CD4-positive, alpha-beta T cell (primary cell): ENCODE data around the gene GPS1. TPM values are rescaled to one million over a fixed set of nuclear protein-coding genes. Genes with fewer than 3 reads are reported as not detected.

Experiments used
- ATAC-seq: fragments of 200-7000 bp; cut with Tn5 transposase; one replicate; pipeline ENCODE4 v1.10.0; 2022; ENCODE audit warnings: mild to moderate bottlenecking; ENCODE audit not compliant: poor library complexity
- CTCF ChIA-PET: fragments of 350-600 bp; sonication (Branson Sonifier 250); formaldehyde crosslinking; loops from one replicate; lab custom pipeline; 2021; ENCODE audit warnings: antibody characterized with exemption, inconsistent platforms; lab: Charles Lee
- POLR2A ChIA-PET: fragments of 350-600 bp; sonication (Branson Sonifier 250); formaldehyde crosslinking; loops from one replicate; lab custom pipeline; 2021; ENCODE audit warnings: antibody characterized with exemption, inconsistent platforms; lab: Charles Lee
- DNase-seq, 14 experiments: peaks; one replicate each; pipeline ENCODE4 v3.0.0-alpha.2; 2013 to 2020; ENCODE audit warnings: mixed read lengths in 2 of 14
- H3K27ac ChIP-seq, 2 donors: one replicate each; pipeline versions ENCODE4 v1.5.1 to v1.7.0; 2013; ENCODE audit warnings: low read length in 2 of 2, low read depth in 1 of 2, mild to moderate bottlenecking in 1 of 2
- H3K27me3 ChIP-seq, 2 experiments: 1 replicate in 1 of 2; 2 replicates in 1 of 2; pipeline versions ENCODE4 v1.6.1 to v1.7.0; 2013; ENCODE audit warnings: low read length in 2 of 2, control low read depth in 1 of 2, mild to moderate bottlenecking in 1 of 2, moderate library complexity in 1 of 2; ENCODE audit not compliant: insufficient read depth in 2 of 2, control insufficient read depth in 1 of 2
- H3K36me3 ChIP-seq: one replicate; pipeline ENCODE4 v1.6.1; 2013; ENCODE audit warnings: low read length, control low read depth; ENCODE audit not compliant: insufficient read depth
- H3K4me1 ChIP-seq: one replicate; pipeline ENCODE4 v1.6.1; 2013; ENCODE audit warnings: low read length, control low read depth; ENCODE audit not compliant: insufficient read depth
- H3K4me3 ChIP-seq: one replicate; pipeline ENCODE4 v1.5.1; 2013; ENCODE audit warnings: mild to moderate bottlenecking, low read length, moderate library complexity
- H3K9me3 ChIP-seq, 2 experiments: 1 replicate in 1 of 2; 2 replicates in 1 of 2; pipeline versions ENCODE4 v1.6.1 to v1.7.0; 2013; ENCODE audit warnings: low read length in 2 of 2, mild to moderate bottlenecking in 2 of 2, control low read depth in 1 of 2, moderate library complexity in 1 of 2; ENCODE audit not compliant: control insufficient read depth in 1 of 2, insufficient read depth in 1 of 2
- H3K27ac Mint-ChIP-seq: one replicate; pipeline ENCODE4 v1.8.0; 2020; ENCODE audit warnings: mixed read lengths
- H3K27me3 Mint-ChIP-seq: one replicate; pipeline ENCODE4 v1.8.0; 2021; ENCODE audit warnings: mixed read lengths
- H3K36me3 Mint-ChIP-seq: one replicate; pipeline ENCODE4 v1.8.0; 2021; ENCODE audit warnings: low read depth, mixed read lengths
- H3K4me1 Mint-ChIP-seq: one replicate; pipeline ENCODE4 v1.8.0; 2021; ENCODE audit warnings: low read depth, mixed read lengths
- H3K4me3 Mint-ChIP-seq: one replicate; pipeline ENCODE4 v1.8.0; 2020; ENCODE audit warnings: mild to moderate bottlenecking, mixed read lengths
- H3K9me3 Mint-ChIP-seq: one replicate; pipeline ENCODE4 v1.8.0; 2020; ENCODE audit warnings: mixed read lengths
- CTCF ChIP-seq: fragments of 200-600 bp; IDR thresholded peaks from one replicate; pipeline ENCODE4 v1.8.0; 2022; ENCODE audit warnings: antibody characterized with exemption, mild to moderate bottlenecking
- intact Hi-C, 2 experiments: fragments of 100-400 bp; cut with DNase I in 1 of 2; cut with micrococcal nuclease in 1 of 2; formaldehyde crosslinking; loops; one replicate each; pipeline versions ENCODE4 v1.15.1 to v1.9.0; 2023 to 2025; cut with DNase I, micrococcal nuclease
- total RNA-seq, 174 experiments: library from RNA in 2 of 174; stranded (reverse) in 2 of 174; gene quantifications; one replicate each; pipeline ENCODE4 v1.2.3 and lab custom pipeline; 2021 to 2026

GPS1 gene
- total RNA-seq, 2 experiments from 2014 or later: 64.6 to 69.3 TPM

- no peak for ATAC-seq
- Mint-ChIP-seq H3K4me1 (no peaks in the 10 kb centered on the region), H3K27me3 (no peaks in the 10 kb centered on the region), H3K4me3 (no peak overlapping the region), H3K9me3 (no peaks in the 10 kb centered on the region), H3K27ac (peak overlapping the region; percentile 42), H3K36me3 (peaks cover 15% of the 10 kb centered on the region)
- TF ChIP-seq CTCF: no peak
- POLR2A ChIA-PET: no interaction called here
- Histone ChIP-seq H3K4me1 (no peaks in the 10 kb centered on the region), H3K36me3 (peaks cover 19% of the 10 kb centered on the region), H3K27me3 (no peaks in the 10 kb centered on the region), H3K27ac (no peak overlapping the region), H3K9me3 (no peaks in the 10 kb centered on the region), H3K4me3 (no peak overlapping the region)
- DNase-seq: peak in 1 of 14 experiments; percentile 1
- CTCF ChIA-PET: interaction anchor here (0.8 kb wide), 1 partner anchor 46 kb away, joined by 3 read pairs; no protein-coding TSS in a partner anchor
- intact Hi-C loops: no loop called here
Measured at GRCh38 chr17:82076018-82076784, 24.5 kb downstream of the GPS1 start.

- Mint-ChIP-seq H3K27me3 (no peaks in the 10 kb centered on the region), H3K9me3 (no peaks in the 10 kb centered on the region), H3K36me3 (peaks cover 15% of the 10 kb centered on the region), H3K4me1 (no peaks in the 10 kb centered on the region), H3K4me3 (no peak overlapping the region), H3K27ac (peak overlapping the region; percentile 42)
- no peak for TF ChIP-seq CTCF
- Histone ChIP-seq H3K4me3 (no peak overlapping the region), H3K27ac (no peak overlapping the region), H3K27me3 (no peaks in the 10 kb centered on the region), H3K9me3 (no peaks in the 10 kb centered on the region), H3K4me1 (no peaks in the 10 kb centered on the region), H3K36me3 (peaks cover 24% of the 10 kb centered on the region)
- no peak for ATAC-seq
- POLR2A ChIA-PET: no interaction called here
- CTCF ChIA-PET: no interaction called here
- intact Hi-C loops: no loop called here
- peak in 1 of 14 experiments; percentile 0 for DNase-seq
Measured at GRCh38 chr17:82076785-82077591, 25.3 kb downstream of the GPS1 start.

GRCh38 chr17:82077617-82078358 is 26.1 kb downstream of the GPS1 start:
- H3K4me3 Mint-ChIP-seq: peak overlapping the region; percentile 45
- ChIA-PET CTCF (no interaction called here), POLR2A (no interaction called here)
- peaks cover 15% of the 10 kb centered on the region for H3K36me3 Mint-ChIP-seq
- Histone ChIP-seq H3K4me1 (no peaks in the 10 kb centered on the region), H3K36me3 (peaks cover 32% of the 10 kb centered on the region), H3K4me3 (no peak overlapping the region), H3K27ac (no peak overlapping the region), H3K9me3 (no peaks in the 10 kb centered on the region), H3K27me3 (no peaks in the 10 kb centered on the region)
- no peak overlapping the region for H3K27ac Mint-ChIP-seq
- H3K9me3 Mint-ChIP-seq: no peaks in the 10 kb centered on the region
- no peaks in the 10 kb centered on the region for H3K27me3 Mint-ChIP-seq
- TF ChIP-seq CTCF: no peak
- peak in 1 of 14 experiments; percentile 7 for DNase-seq
- no peaks in the 10 kb centered on the region for H3K4me1 Mint-ChIP-seq
- intact Hi-C loops: no loop called here
- ATAC-seq: peak; percentile 6
